ENCODE results near the gene TADA1. TPM values are rescaled to one million over a fixed set of nuclear protein-coding genes. Genes with fewer than 3 reads are reported as not detected.

Gene TADA1
- total RNA-seq, 1 experiment from 2014 or later: 16.0 TPM

- ATAC-seq (peak; percentile 100), DNase-seq (ENCODE audit: low read depth, low spot score) (peak; percentile 96)
- Histone ChIP-seq H3K4me1 (ENCODE audit: control insufficient read depth in 1 of 2, insufficient read depth in 2 of 2, low read length in 2 of 2) (peaks cover 0 to 27% of the 10 kb centered on the region in 2 experiments; a peak in 3 of 4 replicates), H3K9me2 (ENCODE audit: insufficient read depth) (no peaks in the 10 kb centered on the region), H3K9me3 (ENCODE audit: control insufficient read depth in 1 of 2, insufficient read depth in 1 of 2, low read depth in 1 of 2, low read length in 2 of 2) (no peaks in the 10 kb centered on the region), H3K4me3 (replicated peaks in 1 of 2; ENCODE audit: low read depth in 1 of 2, low read length in 2 of 2) (no peak overlapping the region), H3K79me2 (ENCODE audit: insufficient read depth, low read length) (no peaks in the 10 kb centered on the region), H3K4me2 (ENCODE audit: low read length) (peak overlapping the region; percentile 7; the same call in 1 of the 2 replicates), H3K36me3 (ENCODE audit: control insufficient read depth in 1 of 2, insufficient read depth in 2 of 2, low read length in 2 of 2) (no peaks in the 10 kb centered on the region), H3K9ac (ENCODE audit: low read length) (no peak overlapping the region), H3K27me3 (ENCODE audit: insufficient read depth, low read length) (no peaks in the 10 kb centered on the region), H2AFZ (ENCODE audit: low read depth, low read length, poor library complexity, severe bottlenecking) (peak overlapping the region; percentile 80), H4K20me1 (ENCODE audit: insufficient read depth) (no peaks in the 10 kb centered on the region), H3K27ac (ENCODE audit: low read depth, low read length) (no peak overlapping the region)
- POLR2A ChIA-PET: interaction anchor here (1.1 kb wide), 3 partner anchors 147 to 150 kb away, joined by 6 to 8 read pairs (median 7); no protein-coding TSS in a partner anchor
- CTCF ChIA-PET: interaction anchor here (0.5 to 7.0 kb wide), 26 partner anchors 8 to 1541 kb away, joined by 3 to 324 read pairs (median 4); partner anchors contain the start of genes CREG1, POU2F1 and TADA1
- no TSS peak for BruUV-seq (replicated peaks)
- RAD21 ChIA-PET (ENCODE audit: low non-redundant PET in 1 of 2, low total read pairs in 2 of 2, uncharacterized antibody in 2 of 2, unreplicated experiment in 2 of 2): interaction anchor here (0.6 to 2.8 kb wide), 4 partner anchors 147 to 310 kb away, joined by 4 to 69 read pairs (median 31); partner anchors contain the start of gene POU2F1 (in 1 of the 2)
- intact Hi-C loops (cut with micrococcal nuclease): loop anchor here (1.0 kb wide), 1 partner anchor 149 kb away; no protein-coding TSS in a partner anchor
- TF ChIP-seq FOSL1 (IDR thresholded peaks at IDR 0.05; ENCODE audit: low read depth): peak; percentile 71
- peak; percentile 49 for TF ChIP-seq YY1 (IDR thresholded peaks at IDR 0.05; ENCODE audit: extremely low read depth, insufficient replicate concordance, low read depth, low read length)
- no peak for TF ChIP-seq ZNF274 (IDR thresholded peaks at IDR 0.05; ENCODE audit: low read depth, low read length)
- peak; percentile 58 for TF ChIP-seq MAX (IDR thresholded peaks at IDR 0.05)
- TF ChIP-seq, protein P1, sequence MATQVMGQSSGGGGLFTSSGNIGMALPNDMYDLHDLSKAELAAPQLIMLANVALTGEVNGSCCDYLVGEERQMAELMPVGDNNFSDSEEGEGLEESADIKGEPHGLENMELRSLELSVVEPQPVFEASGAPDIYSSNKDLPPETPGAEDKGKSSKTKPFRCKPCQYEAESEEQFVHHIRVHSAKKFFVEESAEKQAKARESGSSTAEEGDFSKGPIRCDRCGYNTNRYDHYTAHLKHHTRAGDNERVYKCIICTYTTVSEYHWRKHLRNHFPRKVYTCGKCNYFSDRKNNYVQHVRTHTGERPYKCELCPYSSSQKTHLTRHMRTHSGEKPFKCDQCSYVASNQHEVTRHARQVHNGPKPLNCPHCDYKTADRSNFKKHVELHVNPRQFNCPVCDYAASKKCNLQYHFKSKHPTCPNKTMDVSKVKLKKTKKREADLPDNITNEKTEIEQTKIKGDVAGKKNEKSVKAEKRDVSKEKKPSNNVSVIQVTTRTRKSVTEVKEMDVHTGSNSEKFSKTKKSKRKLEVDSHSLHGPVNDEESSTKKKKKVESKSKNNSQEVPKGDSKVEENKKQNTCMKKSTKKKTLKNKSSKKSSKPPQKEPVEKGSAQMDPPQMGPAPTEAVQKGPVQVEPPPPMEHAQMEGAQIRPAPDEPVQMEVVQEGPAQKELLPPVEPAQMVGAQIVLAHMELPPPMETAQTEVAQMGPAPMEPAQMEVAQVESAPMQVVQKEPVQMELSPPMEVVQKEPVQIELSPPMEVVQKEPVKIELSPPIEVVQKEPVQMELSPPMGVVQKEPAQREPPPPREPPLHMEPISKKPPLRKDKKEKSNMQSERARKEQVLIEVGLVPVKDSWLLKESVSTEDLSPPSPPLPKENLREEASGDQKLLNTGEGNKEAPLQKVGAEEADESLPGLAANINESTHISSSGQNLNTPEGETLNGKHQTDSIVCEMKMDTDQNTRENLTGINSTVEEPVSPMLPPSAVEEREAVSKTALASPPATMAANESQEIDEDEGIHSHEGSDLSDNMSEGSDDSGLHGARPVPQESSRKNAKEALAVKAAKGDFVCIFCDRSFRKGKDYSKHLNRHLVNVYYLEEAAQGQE (IDR thresholded peaks at IDR 0.05; ENCODE audit: low read depth): no peak
- no peak for TF ChIP-seq EGR1 (IDR thresholded peaks at IDR 0.05; ENCODE audit: low read depth)
- no peak for TF ChIP-seq SIN3A (IDR thresholded peaks at IDR 0.05; ENCODE audit: low read depth)
- no peak; the same call in 1 of the 2 replicates for TF ChIP-seq ELF1 (IDR thresholded peaks at IDR 0.05; ENCODE audit: borderline replicate concordance, low read depth)
- no peak for TF ChIP-seq ZBTB33 (IDR thresholded peaks at IDR 0.05; ENCODE audit: extremely low read depth, insufficient replicate concordance, low read length)
- no peak for TF ChIP-seq ATF3 (IDR thresholded peaks at IDR 0.05)
- peak; percentile 62 to 94 (median 74) for TF ChIP-seq CTCF (IDR thresholded peaks at IDR 0.05 in 2 of 3, conservative IDR thresholded peaks at IDR 0.05 in 1 of 3; ENCODE audit: borderline replicate concordance in 1 of 3, insufficient read depth in 1 of 3, low read depth in 2 of 3, low read length in 2 of 3)
- no peak for TF ChIP-seq POLR2A (IDR thresholded peaks at IDR 0.05; ENCODE audit: borderline replicate concordance, extremely low read depth, insufficient read depth, insufficient read length)
- TF ChIP-seq SP1 (IDR thresholded peaks at IDR 0.05; ENCODE audit: low read depth): 0 out of 2 replicates have a peak, but pooled peaks have one; percentile 16
- no peak for TF ChIP-seq EZH2 (IDR thresholded peaks at IDR 0.05)
- no peak for TF ChIP-seq EZH2phosphoT487 (IDR thresholded peaks at IDR 0.05; ENCODE audit: borderline replicate concordance)
- TF ChIP-seq RAD21 (IDR thresholded peaks at IDR 0.05; ENCODE audit: low read depth): peak; percentile 95
- TF ChIP-seq CBX3 (IDR thresholded peaks at IDR 0.05; ENCODE audit: low read depth): no peak; the same call in 1 of the 2 replicates
- peak; percentile 61; the same call in 1 of the 2 replicates for TF ChIP-seq JUND (IDR thresholded peaks at IDR 0.05)
- no peak for TF ChIP-seq CEBPB (IDR thresholded peaks at IDR 0.05; ENCODE audit: low read depth)
These were observed 34.4 kb upstream of the TADA1 start for GRCh38 chr1:166910396-166910994.
